Aorta (tissue), 5 donors: ENCODE data around the gene SPRED3. TPM values are rescaled to one million over a fixed set of nuclear protein-coding genes. Genes with fewer than 3 reads are reported as not detected.
"Not testable (repeated sequence)": the region's sequence is repeated elsewhere in the genome, so short reads cannot be mapped to it uniquely, and the experiment has no call there.

Experiments
- ATAC-seq: fragments of 200-7000 bp; cut with Tn5 transposase; one replicate; pipeline ENCODE4 v1.9.1; 2022; ENCODE audit warnings: moderate library complexity; ENCODE audit not compliant: low FRiP score
- DNase-seq, 2 donors: peaks; one replicate each; pipeline ENCODE4 v3.0.0-alpha.2; 2020
- H3K27ac ChIP-seq, 2 donors: one replicate each; pipeline ENCODE4 v1.5.1; 2013; ENCODE audit warnings: low read length in 2 of 2, mild to moderate bottlenecking in 2 of 2, moderate library complexity in 2 of 2, control low read depth in 1 of 2, inconsistent platforms in 1 of 2, low read depth in 1 of 2
- H3K27me3 ChIP-seq, 2 donors: one replicate each; pipeline ENCODE4 v1.6.1; 2013; ENCODE audit warnings: control low read depth in 1 of 2, low read length in 1 of 2, mild to moderate bottlenecking in 1 of 2, moderate library complexity in 1 of 2; ENCODE audit not compliant: insufficient read depth in 2 of 2, control insufficient read depth in 1 of 2
- H3K36me3 ChIP-seq, 2 donors: one replicate each; pipeline ENCODE4 v1.6.1; 2013; ENCODE audit warnings: control low read depth in 1 of 2, low read length in 1 of 2, mild to moderate bottlenecking in 1 of 2; ENCODE audit not compliant: insufficient read depth in 2 of 2, control insufficient read depth in 1 of 2
- H3K4me1 ChIP-seq, 2 donors: one replicate each; pipeline ENCODE4 v1.6.1; 2013; ENCODE audit warnings: low read length in 2 of 2, control low read depth in 1 of 2, mild to moderate bottlenecking in 1 of 2, moderate library complexity in 1 of 2; ENCODE audit not compliant: insufficient read depth in 2 of 2, control insufficient read depth in 1 of 2
- H3K4me3 ChIP-seq, 2 donors: one replicate each; pipeline ENCODE4 v1.5.1; 2013; ENCODE audit warnings: low read length in 2 of 2, control low read depth in 1 of 2, mild to moderate bottlenecking in 1 of 2
- H3K9me3 ChIP-seq: one replicate; pipeline ENCODE4 v1.6.1; 2013; ENCODE audit warnings: mild to moderate bottlenecking, low read length; ENCODE audit not compliant: control insufficient read depth
- WGBS, 2 donors: extraction: QIAGEN DNeasy Blood & Tissue Kit; methylation state at CpG; one replicate each; pipeline ENCODE4 v1.1.7; 2013; 5-methylcytosine and 5-hydroxymethylcytosine counted together
- intact Hi-C, 2 donors: fragments of 100-400 bp; cut with DNase I; formaldehyde crosslinking; loops; one replicate each; pipeline versions ENCODE4 v1.14.2 to v1.15.0; 2022
- polyA plus RNA-seq, 2 donors: library from polyadenylated mRNA; stranded (reverse); fragments of 200-250 nt; gene quantifications; one replicate each; pipeline ENCODE4 v1.2.3, GENCODE V29; 2013
- total RNA-seq, 2 donors: library from RNA; stranded (reverse); fragmentation: NEBNext Ultra II Directional; extraction: Animal tissue kit (Norgen Biotek cat#: 25700); gene quantifications; one replicate each; pipeline ENCODE4 v1.2.1, GENCODE V29; 2021
- donor health status: healthy with polysubstance abuse.
- donor health status: Bipolar disorder and iron deficiency.
- donor health status: DM: no; HTN: no; CAD: no.
- donor health status: DM: no; HTN: no; CAD: no.
- donor health status: DM: yes; HTN: yes; CAD: no.

Gene SPRED3
- total and polyA plus RNA-seq, 4 donors, result 1.9 to 26.1 (median 15.5) TPM

DNA sequence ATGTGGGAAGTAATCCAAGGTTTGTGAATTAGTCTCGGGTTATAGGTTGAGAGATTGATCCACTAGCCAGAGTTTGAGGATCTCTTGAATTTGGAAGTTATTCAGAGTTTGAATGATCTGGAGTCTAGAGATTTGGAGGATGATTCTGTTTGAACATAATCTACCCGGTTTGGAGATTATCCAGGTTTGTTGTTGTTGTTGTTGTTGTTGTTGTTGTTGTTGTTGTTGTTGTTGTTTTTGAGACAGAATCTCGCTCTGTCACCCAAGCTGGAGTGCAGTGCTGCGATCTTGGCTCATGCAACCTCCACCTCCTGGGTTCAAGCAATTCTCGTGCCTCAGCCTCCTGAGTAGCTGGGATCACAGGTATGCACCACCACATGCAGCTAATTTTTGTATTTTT lies 23.4 kb downstream of the SPRED3 start:
- H3K4me3 ChIP-seq, H3K9me3 ChIP-seq, intact Hi-C loops, H3K4me1 ChIP-seq, ATAC-seq, H3K36me3 ChIP-seq, H3K27ac ChIP-seq, DNase-seq, H3K27me3 ChIP-seq: not testable (repeated sequence)
- 88 to 95% methylated on average over 5 of the region's 5 CpGs for WGBS, 2 donors

GRCh38 chr19:38412491-38412890 lies 24.0 kb downstream of the SPRED3 start:
- Histone ChIP-seq H3K36me3 (no peaks in the 10 kb centered on the region), H3K27ac (no peak overlapping the region), H3K9me3 (no peaks in the 10 kb centered on the region), H3K27me3 (no peaks in the 10 kb centered on the region), H3K4me1 (no peaks in the 10 kb centered on the region), H3K4me3 (no peak overlapping the region)
- WGBS, 2 donors, result 87 to 92% methylated on average over 8 of the region's 8 CpGs
- DNase-seq (no peak), ATAC-seq (no peak)
- intact Hi-C loops, result no loop called here

- DNase-seq (no peak), ATAC-seq (no peak)
- H3K27ac ChIP-seq, result no peak overlapping the region
- no peak overlapping the region for H3K4me3 ChIP-seq
- H3K9me3 ChIP-seq, result no peaks in the 10 kb centered on the region
- 63 to 65% methylated on average over 11 of the region's 11 CpGs for WGBS, 2 donors
- H3K36me3 ChIP-seq, result no peaks in the 10 kb centered on the region
- no peaks in the 10 kb centered on the region for H3K27me3 ChIP-seq
- no peaks in the 10 kb centered on the region for H3K4me1 ChIP-seq
- intact Hi-C loops, result no loop called here
These were observed 24.5 kb downstream of the SPRED3 start for GRCh38 chr19:38412961-38413360.

GRCh38 chr19:38413416-38413815 lies 24.9 kb downstream of the SPRED3 start:
- Histone ChIP-seq H3K4me1 (no peaks in the 10 kb centered on the region), H3K27me3 (no peaks in the 10 kb centered on the region), H3K27ac (no peak overlapping the region), H3K4me3 (no peak overlapping the region), H3K36me3 (no peaks in the 10 kb centered on the region), H3K9me3 (no peaks in the 10 kb centered on the region)
- ATAC-seq (no peak), DNase-seq (no peak)
- intact Hi-C loops, result no loop called here
- WGBS, 2 donors, result 82 to 85% methylated on average over 6 of the region's 6 CpGs

- Histone ChIP-seq H3K9me3 (no peaks in the 10 kb centered on the region), H3K4me3 (no peak overlapping the region), H3K4me1 (no peaks in the 10 kb centered on the region), H3K27ac (no peak overlapping the region), H3K27me3 (no peaks in the 10 kb centered on the region), H3K36me3 (no peaks in the 10 kb centered on the region)
- DNase-seq (no peak), ATAC-seq (no peak)
- intact Hi-C loops, result no loop called here
- 87 to 91% methylated on average over 8 of the region's 8 CpGs for WGBS, 2 donors
These were observed 28.6 kb downstream of the SPRED3 start for GRCh38 chr19:38417146-38417543.

GRCh38 chr19:38417544-38418506 lies 29.3 kb downstream of the SPRED3 start:
- no peak overlapping the region for H3K4me3 ChIP-seq
- H3K4me1 ChIP-seq, result no peaks in the 10 kb centered on the region
- 7 to 8% methylated on average over 40 to 49 of the region's 49 CpGs for WGBS, 2 donors
- ATAC-seq (peak; percentile 64), DNase-seq (peak; percentile 81 to 86)
- H3K9me3 ChIP-seq, result no peaks in the 10 kb centered on the region
- intact Hi-C loops, result no loop called here
- H3K36me3 ChIP-seq, result no peaks in the 10 kb centered on the region
- no peak overlapping the region for H3K27ac ChIP-seq
- H3K27me3 ChIP-seq, result no peaks in the 10 kb centered on the region

DNA sequence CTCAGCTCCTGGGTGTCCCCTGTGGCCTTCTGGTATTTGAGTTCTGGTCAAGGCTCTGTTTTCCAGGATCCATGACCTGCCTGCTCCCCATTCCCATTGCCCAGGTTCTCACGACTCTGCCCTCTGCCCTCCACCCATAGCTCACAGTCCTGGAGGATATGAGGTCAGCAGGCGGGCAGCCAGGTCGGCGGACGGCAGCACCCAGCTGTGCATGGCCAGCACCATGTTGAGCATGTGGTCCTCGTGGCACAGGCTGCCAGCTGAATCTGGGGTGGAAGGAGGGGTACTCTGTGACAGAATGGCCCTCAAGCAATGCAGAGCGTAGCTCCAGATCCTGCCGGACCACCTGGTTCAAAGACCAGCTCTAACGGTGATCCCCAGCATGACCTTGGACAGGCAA lies 32.4 kb downstream of the SPRED3 start:
- Histone ChIP-seq H3K27me3 (no peaks in the 10 kb centered on the region), H3K27ac (no peak overlapping the region), H3K4me1 (no peaks in the 10 kb centered on the region), H3K9me3 (no peaks in the 10 kb centered on the region), H3K4me3 (no peak overlapping the region), H3K36me3 (no peaks in the 10 kb centered on the region)
- no peak for ATAC-seq
- WGBS, 2 donors, result 82 to 91% methylated on average over 9 of the region's 9 CpGs
- DNase-seq, result no peak
- intact Hi-C loops, result no loop called here

- no peaks in the 10 kb centered on the region for H3K27me3 ChIP-seq
- WGBS, 2 donors, result 74 to 82% methylated on average over 14 of the region's 14 CpGs
- H3K4me3 ChIP-seq, result no peak overlapping the region
- H3K4me1 ChIP-seq, result no peaks in the 10 kb centered on the region
- no peaks in the 10 kb centered on the region for H3K36me3 ChIP-seq
- DNase-seq (no peak), ATAC-seq (no peak)
- intact Hi-C loops, result no loop called here
- no peak overlapping the region for H3K27ac ChIP-seq
- no peaks in the 10 kb centered on the region for H3K9me3 ChIP-seq
These were observed 33.4 kb downstream of the SPRED3 start for GRCh38 chr19:38421856-38422255.

DNA sequence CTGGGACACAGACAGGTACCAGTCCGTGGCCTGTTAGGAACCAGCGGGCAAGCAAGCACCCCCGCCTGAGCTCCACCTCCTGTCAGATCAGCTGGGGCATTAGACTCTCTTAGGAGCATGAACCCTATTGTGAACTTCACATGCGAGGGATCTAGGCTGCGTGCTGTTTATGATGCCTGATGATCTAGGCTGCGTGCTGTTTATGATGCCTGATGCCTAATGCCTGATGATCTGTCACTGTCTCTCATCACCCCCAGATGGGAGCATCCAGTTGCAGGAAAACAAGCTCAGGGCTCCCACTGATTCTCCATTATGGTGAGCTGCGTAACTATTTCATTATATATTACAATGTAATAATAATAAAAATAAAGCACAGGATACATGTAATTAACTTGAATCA lies 33.9 kb downstream of the SPRED3 start:
- no peak overlapping the region for H3K27ac ChIP-seq
- intact Hi-C loops, result no loop called here
- DNase-seq (no peak), ATAC-seq (no peak)
- H3K4me3 ChIP-seq, result no peak overlapping the region
- no peaks in the 10 kb centered on the region for H3K27me3 ChIP-seq
- H3K36me3 ChIP-seq, result no peaks in the 10 kb centered on the region
- H3K4me1 ChIP-seq, result no peaks in the 10 kb centered on the region
- WGBS, 2 donors, result 81 to 82% methylated on average over 7 of the region's 7 CpGs
- no peaks in the 10 kb centered on the region for H3K9me3 ChIP-seq
